ENCODE measurements around the gene SQOR.

The SQOR gene

DNA sequence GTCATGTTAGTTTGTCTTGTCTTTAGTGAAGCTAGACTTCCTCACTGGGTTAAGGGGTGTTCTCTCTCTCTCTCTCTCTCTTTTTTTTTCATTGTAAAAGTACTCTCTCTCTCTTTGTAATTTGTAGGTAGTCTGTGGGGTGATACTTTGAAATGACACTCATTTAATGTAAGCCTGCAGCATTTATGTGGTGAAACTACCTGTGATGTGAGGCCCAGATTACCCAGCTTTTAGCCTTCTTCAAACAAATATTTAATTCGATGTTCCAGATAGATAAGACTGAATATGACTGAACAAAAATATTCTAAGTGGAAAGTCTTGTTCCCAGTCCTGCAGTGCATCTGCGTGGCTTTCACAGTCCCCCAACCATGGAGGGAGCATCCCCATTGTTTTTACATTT, 49.7 kb downstream of the SQOR start:
- TF ChIP-seq, protein P1, sequence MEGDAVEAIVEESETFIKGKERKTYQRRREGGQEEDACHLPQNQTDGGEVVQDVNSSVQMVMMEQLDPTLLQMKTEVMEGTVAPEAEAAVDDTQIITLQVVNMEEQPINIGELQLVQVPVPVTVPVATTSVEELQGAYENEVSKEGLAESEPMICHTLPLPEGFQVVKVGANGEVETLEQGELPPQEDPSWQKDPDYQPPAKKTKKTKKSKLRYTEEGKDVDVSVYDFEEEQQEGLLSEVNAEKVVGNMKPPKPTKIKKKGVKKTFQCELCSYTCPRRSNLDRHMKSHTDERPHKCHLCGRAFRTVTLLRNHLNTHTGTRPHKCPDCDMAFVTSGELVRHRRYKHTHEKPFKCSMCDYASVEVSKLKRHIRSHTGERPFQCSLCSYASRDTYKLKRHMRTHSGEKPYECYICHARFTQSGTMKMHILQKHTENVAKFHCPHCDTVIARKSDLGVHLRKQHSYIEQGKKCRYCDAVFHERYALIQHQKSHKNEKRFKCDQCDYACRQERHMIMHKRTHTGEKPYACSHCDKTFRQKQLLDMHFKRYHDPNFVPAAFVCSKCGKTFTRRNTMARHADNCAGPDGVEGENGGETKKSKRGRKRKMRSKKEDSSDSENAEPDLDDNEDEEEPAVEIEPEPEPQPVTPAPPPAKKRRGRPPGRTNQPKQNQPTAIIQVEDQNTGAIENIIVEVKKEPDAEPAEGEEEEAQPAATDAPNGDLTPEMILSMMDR (IDR thresholded peaks at IDR 0.05): no peak

DNA sequence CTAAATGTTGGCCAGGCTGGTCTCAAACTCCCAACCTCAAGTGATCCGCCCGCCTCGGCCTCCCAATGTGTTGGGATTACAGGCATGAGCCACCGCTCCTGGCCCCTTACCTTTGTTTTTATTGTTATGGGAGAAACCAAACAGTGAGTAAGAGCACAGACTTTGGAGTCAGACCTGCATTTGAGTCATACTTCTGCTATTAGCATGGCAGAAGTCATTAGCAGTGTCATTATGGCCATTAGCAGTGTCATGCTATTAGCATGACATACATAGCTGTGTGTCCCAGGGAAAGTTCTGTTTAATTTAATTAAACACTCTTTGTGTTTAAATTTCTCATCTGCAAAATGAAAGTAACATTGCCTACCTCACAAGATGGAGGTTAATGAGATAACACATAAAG, 54.8 kb downstream of the SQOR start:
- TF ChIP-seq, protein P1 (IDR thresholded peaks at IDR 0.05): no peak

DNA sequence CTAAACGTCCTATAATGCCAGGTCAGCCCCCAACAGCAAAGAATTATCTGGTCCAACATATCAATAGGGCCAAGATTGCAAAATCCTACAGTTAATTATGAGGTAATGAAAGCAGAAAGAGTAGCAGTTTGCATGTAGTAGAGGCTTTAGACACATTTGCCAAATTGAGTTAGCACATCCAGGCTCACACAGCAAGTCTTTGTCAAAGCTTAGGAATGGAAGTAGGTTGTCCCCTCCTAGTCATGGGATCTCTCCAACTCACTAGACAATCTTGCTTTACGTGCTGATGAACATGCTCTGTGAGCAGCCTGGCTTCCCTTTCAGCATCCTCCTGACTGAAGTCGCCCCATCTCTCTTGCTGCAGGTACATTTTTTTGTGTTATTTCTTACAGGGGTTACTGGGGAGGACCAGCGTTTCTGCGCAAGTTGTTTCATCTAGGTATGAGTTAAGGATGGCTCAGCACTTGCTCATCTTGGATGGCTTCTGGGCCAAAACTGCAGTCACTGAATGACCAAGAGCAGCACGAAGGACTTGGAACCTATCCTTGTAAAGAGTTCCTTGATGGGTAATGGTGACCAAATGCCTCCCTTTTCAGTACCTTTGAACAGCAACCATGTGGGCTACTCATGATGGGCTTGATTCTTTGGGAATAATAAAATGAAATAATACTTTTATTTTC, 55.9 kb downstream of the SQOR start:
- TF ChIP-seq, protein P1 (IDR thresholded peaks at IDR 0.05): no peak

DNA sequence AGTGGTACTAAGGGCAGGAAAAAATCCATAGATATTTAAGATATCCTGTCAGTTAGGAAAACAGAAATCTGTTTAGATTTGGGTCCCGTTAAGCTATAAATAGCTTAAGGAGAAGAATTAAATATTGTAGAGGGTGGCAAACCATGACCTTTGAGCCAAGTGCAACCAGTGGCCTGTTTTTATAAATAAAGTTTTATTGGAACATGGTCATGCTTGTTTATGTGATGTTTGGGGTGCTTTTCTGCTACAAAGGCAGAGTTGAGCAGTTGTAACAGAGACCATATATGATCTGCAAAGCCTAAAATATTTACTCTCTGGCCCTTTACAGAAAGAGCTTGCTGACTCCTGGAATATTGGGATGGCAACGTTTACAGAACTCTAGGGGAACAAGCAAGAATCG, 66.3 kb downstream of the SQOR start:
- TF ChIP-seq, protein P1 (IDR thresholded peaks at IDR 0.05): no peak

DNA sequence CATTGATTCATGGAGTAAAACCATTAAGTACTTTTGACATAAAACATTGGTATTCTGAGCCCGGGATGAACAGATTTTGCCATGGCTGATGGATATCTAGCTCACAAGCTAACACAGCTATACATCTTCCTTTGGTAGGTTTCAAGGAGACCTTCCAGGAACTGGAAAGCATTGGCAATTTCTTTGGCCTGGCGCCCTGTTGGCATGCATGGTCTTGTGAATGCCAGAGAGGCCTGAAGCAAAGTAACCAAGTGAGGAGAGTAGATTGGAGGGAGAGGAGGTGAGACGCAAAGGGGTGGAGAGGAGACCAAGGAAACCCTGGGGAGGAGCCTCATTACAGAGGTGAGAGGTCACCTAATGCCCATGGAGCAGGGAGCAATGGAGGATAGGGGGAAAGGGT, 67.2 kb downstream of the SQOR start:
- TF ChIP-seq, protein P1 (IDR thresholded peaks at IDR 0.05): no peak

DNA sequence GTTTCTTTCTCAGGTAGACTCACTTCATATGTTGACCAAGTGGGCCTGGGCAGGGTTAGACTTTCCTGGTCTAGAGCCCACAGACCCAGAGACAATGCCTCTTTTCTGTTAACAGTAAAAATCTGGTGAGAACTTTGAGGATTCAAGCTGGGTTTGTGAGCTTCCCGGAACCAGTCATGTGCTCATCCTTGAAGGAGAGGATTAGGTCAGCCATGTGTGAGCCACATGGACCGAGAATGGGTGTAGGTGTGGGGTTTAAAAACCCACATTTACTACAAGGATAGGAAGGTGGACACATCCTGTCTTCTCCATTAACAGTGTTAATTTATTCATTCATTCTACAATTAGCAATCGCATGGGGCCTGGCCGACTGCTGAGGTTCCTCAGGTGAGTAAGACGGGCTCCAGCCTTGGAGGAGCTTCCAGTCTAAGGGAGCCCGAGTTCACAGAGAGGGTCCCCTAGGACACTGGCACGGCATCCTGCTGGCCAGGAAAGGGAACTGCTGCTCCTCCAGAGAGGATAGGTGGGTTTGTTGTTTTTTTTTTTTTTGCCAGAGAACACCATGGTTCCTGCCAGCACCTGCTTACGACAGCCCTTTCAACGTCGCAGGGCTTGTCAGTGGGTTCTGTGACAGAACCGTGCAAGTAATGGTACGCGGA, 69.0 kb downstream of the SQOR start:
- TF ChIP-seq, protein P1 (IDR thresholded peaks at IDR 0.05): no peak

DNA sequence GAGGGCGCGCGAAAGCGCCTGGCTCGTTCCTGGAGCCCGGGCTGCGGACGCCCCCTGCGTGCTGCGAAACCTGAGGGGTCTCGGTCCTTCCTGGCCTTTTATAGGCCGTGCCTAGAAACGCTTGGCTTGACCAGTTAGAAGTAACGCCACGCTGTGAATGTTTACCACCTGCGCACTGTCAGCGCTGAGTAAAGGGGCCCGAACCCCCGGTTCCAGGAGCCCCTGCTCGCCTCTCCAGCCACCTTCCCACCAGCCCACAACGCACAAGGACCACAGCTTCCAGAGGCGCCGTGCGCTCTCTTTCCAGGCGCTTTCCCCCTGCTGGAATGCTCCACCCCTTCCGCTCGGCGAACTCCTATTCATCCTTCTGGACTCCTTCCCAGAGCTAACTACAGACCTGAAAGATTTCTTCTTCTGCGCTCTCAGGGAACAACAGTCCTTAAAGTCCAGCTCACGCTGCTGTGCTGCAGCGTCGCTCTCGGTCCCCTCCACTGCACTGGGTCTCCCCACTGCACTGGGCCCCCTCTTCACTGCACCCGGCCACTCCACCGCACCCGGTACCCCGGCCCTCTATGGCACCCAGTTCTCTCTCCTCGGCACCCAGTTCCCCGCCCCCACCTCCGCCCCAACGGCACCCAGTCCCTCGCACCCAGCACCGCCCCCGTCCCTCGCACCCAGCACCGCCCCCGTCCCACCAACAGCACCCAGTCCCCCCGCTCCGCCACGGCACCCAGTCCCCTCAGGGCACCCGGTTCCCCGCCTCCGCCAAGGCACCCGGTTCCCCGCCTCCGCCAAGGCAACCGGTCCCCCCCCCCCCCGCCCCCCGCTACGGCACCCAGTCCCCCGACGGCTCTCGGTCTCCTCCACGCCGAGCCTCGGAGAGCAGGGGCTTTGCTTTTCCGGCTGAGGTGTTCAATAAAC, 69.8 kb downstream of the SQOR start:
- TF ChIP-seq, protein P1 (IDR thresholded peaks at IDR 0.05): no peak
